ENCODE results near the gene AIPL1. TPM values are rescaled to one million over a fixed set of nuclear protein-coding genes. Genes with fewer than 3 reads are reported as not detected.

The AIPL1 gene
- total RNA-seq, 1 experiment from 2014 or later = not detected

DNA sequence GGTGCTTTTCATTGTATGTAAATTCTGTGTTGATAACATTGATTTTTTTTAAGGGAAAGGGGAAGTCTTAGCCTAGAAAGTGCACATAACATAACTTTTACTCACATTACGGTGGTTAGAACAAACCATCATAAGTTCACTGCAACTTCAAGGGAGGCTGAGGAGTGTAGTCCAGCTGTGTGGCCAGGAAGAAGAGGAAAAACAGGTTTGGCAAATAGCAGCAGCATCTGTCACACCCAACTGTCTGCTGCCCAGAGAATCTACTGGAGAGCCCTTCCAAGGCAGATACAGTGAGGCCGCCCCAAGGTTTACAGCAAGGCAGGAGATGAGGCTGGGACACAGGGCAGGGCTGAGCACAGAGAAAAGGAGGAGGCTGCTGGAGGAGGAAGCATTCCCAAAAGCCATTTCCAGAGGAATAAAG is 60.6 kb downstream of the AIPL1 start:
- DNase-seq = no peak
- Histone ChIP-seq H3K27me3 (no peaks in the 10 kb centered on the region), H3K9me3 (no peaks in the 10 kb centered on the region), H3K4me3 (no peak overlapping the region), H3K36me3 (no peaks in the 10 kb centered on the region)

Other genes starting within 250 kb of the AIPL1 start
- gene PIMREG, start 9.3 kb upstream of the AIPL1 start, total RNA-seq (2014; rRNA removed; shearing (Covaris generic); ENCODE audit: low replicate concordance) = 41.8 and 46.6 TPM in 2 replicates
- 1.4 and 2.0 TPM in 2 replicates for gene PITPNM3, start 121.4 kb upstream of the AIPL1 start, total RNA-seq (2014; rRNA removed; shearing (Covaris generic); ENCODE audit: low replicate concordance)
- gene KIAA0753, start 205.6 kb upstream of the AIPL1 start, total RNA-seq (2014; rRNA removed; shearing (Covaris generic); ENCODE audit: low replicate concordance) = 5.7 and 8.0 TPM in 2 replicates
- gene TXNDC17, start 205.9 kb upstream of the AIPL1 start, total RNA-seq (2014; rRNA removed; shearing (Covaris generic); ENCODE audit: low replicate concordance) = 54.8 and 127 TPM in 2 replicates
- 7.7 and 10.6 TPM in 2 replicates for gene MED31, start 216.5 kb upstream of the AIPL1 start, total RNA-seq (2014; rRNA removed; shearing (Covaris generic); ENCODE audit: low replicate concordance)
- 1.9 and 2.9 TPM in 2 replicates for gene C17orf100, start 216.6 kb upstream of the AIPL1 start, total RNA-seq (2014; rRNA removed; shearing (Covaris generic); ENCODE audit: low replicate concordance)

All from MG63 (cell line).